IMR-90 (cell line): ENCODE measurements around the gene CDH13. TPM values are rescaled to one million over a fixed set of nuclear protein-coding genes. Genes with fewer than 3 reads are reported as not detected.

Experiments
- ATAC-seq: fragments of 200-7000 bp; cut with Tn5 transposase; 2 replicates; pipeline ENCODE4 v1.9.1; 2020; ENCODE audit warnings: low read depth, mild to moderate bottlenecking, moderate library complexity
- BruUV-seq: library from RNA; stranded (reverse); fragments of 400-500 nt; replicated peaks from 2 replicates; lab custom pipeline; 2021; lab: Mats Ljungman, UMichigan
- CTCF ChIA-PET: fragments of 300-600 bp; formaldehyde crosslinking; extraction: SDS; loops from one replicate; lab custom pipeline; 2021; ENCODE audit warnings: antibody characterized with exemption; lab: Yijun Ruan, JAX
- POLR2A ChIA-PET: fragments of 300-600 bp; sonication (Branson Sonifier 250); formaldehyde crosslinking; loops from one replicate; lab custom pipeline; 2022; ENCODE audit warnings: antibody characterized with exemption; ENCODE audit not compliant: unreplicated experiment; lab: Charles Lee
- DNase-seq: peaks from one replicate; pipeline ENCODE4 v3.0.0; 2013
- H2AFZ ChIP-seq: replicated peaks from 2 replicates; pipeline ENCODE3; 2013; ENCODE audit warnings: low read length, mild to moderate bottlenecking; ENCODE audit not compliant: poor library complexity
- H2AK5ac ChIP-seq: 2 replicates; pipeline ENCODE4 v1.6.1; 2013; ENCODE audit warnings: low read depth, low read length, inconsistent platforms
- H2AK9ac ChIP-seq: replicated peaks from 2 replicates; pipeline ENCODE3; 2013; ENCODE audit warnings: mild to moderate bottlenecking, low read depth, low read length, moderate library complexity; ENCODE audit not compliant: poor library complexity
- H2BK120ac ChIP-seq: 2 replicates; pipeline ENCODE4 v1.6.1; 2013; ENCODE audit warnings: low read depth, low read length, inconsistent platforms
- H2BK15ac ChIP-seq: 3 replicates; pipeline ENCODE4 v1.6.1; 2013; ENCODE audit warnings: low read depth, low read length, inconsistent platforms
- H2BK20ac ChIP-seq: 2 replicates; pipeline ENCODE4 v1.6.1; 2013; ENCODE audit warnings: low read depth, mild to moderate bottlenecking, inconsistent platforms, low read length, moderate library complexity
- H2BK5ac ChIP-seq: 2 replicates; pipeline ENCODE4 v1.6.1; 2013; ENCODE audit warnings: mild to moderate bottlenecking, low read depth, low read length, inconsistent platforms; ENCODE audit not compliant: poor library complexity, severe bottlenecking
- H3K14ac ChIP-seq: replicated peaks from 2 replicates; pipeline ENCODE4 v1.6.1; 2013; ENCODE audit warnings: low read depth, low read length, inconsistent platforms
- H3K18ac ChIP-seq: 2 replicates; pipeline ENCODE4 v1.6.1; 2013; ENCODE audit warnings: low read depth, low read length, control low read depth
- H3K23ac ChIP-seq: 2 replicates; pipeline ENCODE4 v1.6.1; 2013; ENCODE audit warnings: low read depth, low read length, inconsistent platforms
- H3K27ac ChIP-seq: 2 replicates; pipeline ENCODE4 v1.5.1; 2013; ENCODE audit warnings: mild to moderate bottlenecking, control low read depth, low read length; ENCODE audit not compliant: insufficient read depth
- H3K27me3 ChIP-seq: 2 replicates; pipeline ENCODE4 v1.6.1; 2013; ENCODE audit warnings: low read length; ENCODE audit not compliant: control insufficient read depth, insufficient read depth
- H3K36me3 ChIP-seq: 2 replicates; pipeline ENCODE4 v1.6.1; 2013; ENCODE audit warnings: low read length, mixed read lengths; ENCODE audit not compliant: control insufficient read depth, insufficient read depth
- H3K4ac ChIP-seq: 2 replicates; pipeline ENCODE4 v1.6.1; 2013; ENCODE audit warnings: low read depth, low read length, inconsistent platforms
- H3K4me1 ChIP-seq: 2 replicates; pipeline ENCODE4 v1.6.1; 2013; ENCODE audit warnings: low read length, mixed read lengths; ENCODE audit not compliant: control insufficient read depth, insufficient read depth
- H3K4me2 ChIP-seq: 2 replicates; pipeline ENCODE4 v1.6.1; 2013; ENCODE audit warnings: low read depth, mild to moderate bottlenecking, control low read depth, low read length, moderate library complexity
- H3K4me3 ChIP-seq: 2 replicates; pipeline ENCODE4 v1.5.1; 2013; ENCODE audit warnings: low read depth, mild to moderate bottlenecking, control low read depth, low read length, moderate library complexity; ENCODE audit not compliant: insufficient read depth
- H3K56ac ChIP-seq: 2 replicates; pipeline ENCODE4 v1.6.1; 2013; ENCODE audit warnings: low read length, inconsistent platforms; ENCODE audit not compliant: insufficient read depth; ENCODE audit errors: extremely low read depth
- H3K79me1 ChIP-seq, 2 experiments: 2 replicates each; pipeline ENCODE4 v1.6.1; 2013; ENCODE audit warnings: low read length in 2 of 2, inconsistent platforms in 1 of 2, low read depth in 1 of 2
- H3K9ac ChIP-seq: 2 replicates; pipeline ENCODE4 v1.6.1; 2013; ENCODE audit warnings: low read depth, low read length, control low read depth
- H3K9me1 ChIP-seq: 2 replicates; pipeline ENCODE4 v1.6.1; 2013; ENCODE audit warnings: low read length, inconsistent platforms; ENCODE audit not compliant: insufficient read depth
- H3K9me3 ChIP-seq: 2 replicates; pipeline ENCODE4 v1.6.1; 2013; ENCODE audit warnings: low read length; ENCODE audit not compliant: control insufficient read depth, insufficient read depth
- H4K20me1 ChIP-seq: 2 replicates; pipeline ENCODE4 v1.6.1; 2013; ENCODE audit warnings: low read length, inconsistent platforms; ENCODE audit not compliant: insufficient read depth
- H4K5ac ChIP-seq: 2 replicates; pipeline ENCODE4 v1.6.1; 2013; ENCODE audit warnings: mild to moderate bottlenecking, low read depth, low read length, control low read depth
- H4K8ac ChIP-seq, 2 experiments: 2 replicates each; pipeline ENCODE4 v1.6.1; 2013; ENCODE audit warnings: low read depth in 2 of 2, low read length in 2 of 2, control low read depth in 1 of 2, inconsistent platforms in 1 of 2
- H4K91ac ChIP-seq: 2 replicates; pipeline ENCODE4 v1.6.1; 2013; ENCODE audit warnings: low read depth, low read length, inconsistent platforms; ENCODE audit not compliant: insufficient read depth
- BHLHE40 ChIP-seq: fragments of 150-350 bp; IDR thresholded peaks from 2 replicates; pipeline ENCODE4 v1.6.1; 2016; ENCODE audit warnings: mild to moderate bottlenecking, low read depth, low read length
- CHD1 ChIP-seq: IDR thresholded peaks from 2 replicates; pipeline ENCODE4 v1.6.1; 2012; ENCODE audit warnings: low read depth, low read length, improper control_type of control experiment
- CTCF ChIP-seq: conservative IDR thresholded peaks from 2 replicates; pipeline ENCODE4 v1.5.1; 2012; ENCODE audit warnings: mild to moderate bottlenecking, low read depth, low read length, improper control_type of control experiment
- ELK1 ChIP-seq: fragments of 150-350 bp; IDR thresholded peaks from 2 replicates; pipeline ENCODE4 v1.6.1; 2016; ENCODE audit warnings: low read depth, mild to moderate bottlenecking, low read length, moderate library complexity, borderline replicate concordance
- FOS ChIP-seq: fragments of 150-350 bp; IDR thresholded peaks from 2 replicates; pipeline ENCODE4 v1.6.1; 2016; ENCODE audit warnings: low read depth, low read length
- MAZ ChIP-seq: IDR thresholded peaks from 2 replicates; pipeline ENCODE4 v1.6.1; 2012; ENCODE audit warnings: low read depth, mild to moderate bottlenecking, low read length, improper control_type of control experiment, moderate library complexity, borderline replicate concordance
- MXI1 ChIP-seq: IDR thresholded peaks from 2 replicates; pipeline ENCODE4 v1.6.1; 2012; ENCODE audit warnings: low read depth, mild to moderate bottlenecking, low read length, moderate library complexity, borderline replicate concordance
- NFE2L2 ChIP-seq: fragments of 150-350 bp; IDR thresholded peaks from 2 replicates; pipeline ENCODE4 v1.6.1; 2016; ENCODE audit warnings: low read depth, mild to moderate bottlenecking, low read length
- POLR2A ChIP-seq: IDR thresholded peaks from 2 replicates; pipeline ENCODE4 v1.6.1; 2012; ENCODE audit warnings: mild to moderate bottlenecking, low read depth, low read length
- RAD21 ChIP-seq: IDR thresholded peaks from 2 replicates; pipeline ENCODE4 v1.6.1; 2012; ENCODE audit warnings: low read length, improper control_type of control experiment
- RCOR1 ChIP-seq: IDR thresholded peaks from 2 replicates; pipeline ENCODE4 v1.6.1; 2012; ENCODE audit warnings: mild to moderate bottlenecking, low read length, improper control_type of control experiment; ENCODE audit not compliant: insufficient replicate concordance
- RFX5 ChIP-seq: IDR thresholded peaks from 2 replicates; pipeline ENCODE4 v1.8.0; 2012; ENCODE audit warnings: low read depth, mild to moderate bottlenecking, low read length, moderate library complexity
- SMC3 ChIP-seq: fragments of 150-350 bp; IDR thresholded peaks from 2 replicates; pipeline ENCODE4 v1.6.1; 2016; ENCODE audit warnings: low read depth, mild to moderate bottlenecking, antibody characterized with exemption, low read length, moderate library complexity
- USF2 ChIP-seq: fragments of 150-350 bp; IDR thresholded peaks from 2 replicates; pipeline ENCODE4 v1.6.1; 2017; ENCODE audit warnings: mild to moderate bottlenecking, antibody characterized with exemption, low read length, low read depth
- WGBS, 2 experiments: methylation state at CpG; one replicate each; pipeline versions ENCODE4 v1.1.5 to v1.1.7; 2013; ENCODE audit warnings: missing lambda C conversion rate in 2 of 2; ENCODE audit not compliant: insufficient read length in 1 of 2; ENCODE audit errors: extremely low coverage in 2 of 2; 5-methylcytosine and 5-hydroxymethylcytosine counted together
- dilution Hi-C: fragments of 300-500 bp; cut with HindIII; formaldehyde crosslinking; loops from one replicate; pipeline ENCODE4 v1.14.3; 2018; ENCODE audit warnings: low sequenced_read_pairs; ENCODE audit not compliant: unreplicated experiment
- in situ Hi-C: fragments of 300-500 bp; cut with MboI; formaldehyde crosslinking; loops from 3 replicates; pipeline ENCODE4 v1.14.3; 2019; ENCODE audit warnings: low sequenced_read_pairs, inconsistent platforms, mixed read lengths
- intact Hi-C: fragments of 100-400 bp; cut with micrococcal nuclease; formaldehyde crosslinking; loops from 2 replicates; pipeline ENCODE4 v1.10.0; 2022
- polyA plus RNA-seq, 3 experiments: library from polyadenylated mRNA; depleted of rRNA; stranded (reverse); fragments of >200 nt; gene quantifications; 2 replicates each; pipeline ENCODE4 v1.2.3, GENCODE V29; 2012; ENCODE audit warnings: low replicate concordance in 1 of 3
- total RNA-seq: library from RNA; depleted of rRNA; stranded (reverse); fragments of >200 nt; gene quantifications from 2 replicates; pipeline ENCODE4 v1.2.3, GENCODE V29; 2012

CDH13 gene
- total and polyA plus RNA-seq, 2 of the 4 experiments (the other 2 are of a cell fraction) = 61.6 to 74.7 TPM

DNA sequence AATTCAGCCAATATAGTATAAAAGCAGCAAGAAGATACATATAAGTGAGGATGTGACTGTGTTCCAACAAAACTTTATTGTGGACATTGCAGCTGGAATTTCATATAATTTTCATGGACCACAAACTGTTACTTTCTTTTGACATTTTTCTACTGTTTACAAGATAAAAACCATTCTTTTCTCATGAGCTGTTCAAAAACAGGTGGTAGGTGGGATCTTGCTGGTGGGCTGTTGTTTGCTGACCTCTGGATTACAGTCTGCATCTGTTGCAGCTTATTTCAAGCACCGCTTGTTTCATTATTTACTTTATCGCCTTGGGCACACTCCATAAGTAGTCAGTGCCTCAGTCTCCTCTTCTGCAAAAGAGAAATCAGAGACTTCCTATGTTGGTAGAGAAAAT is 99.5 kb downstream of the CDH13 start:
- H3K23ac ChIP-seq = no peak overlapping the region
- peaks cover 7% of the 10 kb centered on the region; the same call in 1 of the 2 replicates for H3K9me3 ChIP-seq
- H4K8ac ChIP-seq = no peak overlapping the region
- H3K27ac ChIP-seq = no peak overlapping the region
- in situ Hi-C loops (no loop called here), intact Hi-C loops (no loop called here), dilution Hi-C loops (no loop called here)
- H3K18ac ChIP-seq = no peak overlapping the region
- no peak overlapping the region for H4K5ac ChIP-seq
- TF ChIP-seq MXI1 = no peak
- TF ChIP-seq POLR2A = no peak
- no peak for TF ChIP-seq RCOR1
- TF ChIP-seq ELK1 = no peak
- no peak for TF ChIP-seq NFE2L2
- no peak for TF ChIP-seq RAD21
- no peak for TF ChIP-seq RFX5
- TF ChIP-seq SMC3 = no peak
- no peak for TF ChIP-seq CTCF
- TF ChIP-seq CHD1 = no peak
- no peak for TF ChIP-seq BHLHE40
- TF ChIP-seq MAZ = no peak
- no peak for TF ChIP-seq USF2
- no peak for TF ChIP-seq FOS
- H2AK5ac ChIP-seq = no peak overlapping the region
- H4K20me1 ChIP-seq = no peaks in the 10 kb centered on the region
- H3K4me3 ChIP-seq = no peak overlapping the region
- no peak overlapping the region for H3K56ac ChIP-seq
- no peaks in the 10 kb centered on the region for H3K27me3 ChIP-seq
- DNase-seq (no peak), ATAC-seq (no peak)
- no peak overlapping the region for H3K4ac ChIP-seq
- 0 out of 2 replicates have a peak, but pooled peaks cover 3% of the 10 kb centered on the region for H3K9me1 ChIP-seq
- H3K14ac ChIP-seq = no peak overlapping the region
- no peaks in the 10 kb centered on the region for H3K4me1 ChIP-seq
- H3K9ac ChIP-seq = no peak overlapping the region
- H2BK5ac ChIP-seq = no peak overlapping the region
- H2BK15ac ChIP-seq = no peak overlapping the region
- H2BK120ac ChIP-seq = no peak overlapping the region
- WGBS, 2 experiments = no CpG with 5 or more reads among the region's 2 CpGs
- H2AK9ac ChIP-seq = no peak overlapping the region
- peaks cover 6 to 8% of the 10 kb centered on the region in 2 experiments for H3K79me1 ChIP-seq
- H2AFZ ChIP-seq = no peak overlapping the region
- no peak overlapping the region for H3K4me2 ChIP-seq
- ChIA-PET POLR2A (no interaction called here), CTCF (no interaction called here)
- no peaks in the 10 kb centered on the region for H3K36me3 ChIP-seq
- no TSS peak for BruUV-seq
- no peak overlapping the region for H4K91ac ChIP-seq
- no peak overlapping the region for H2BK20ac ChIP-seq
